H9 (cell line): ENCODE data around the gene DYRK2. TPM values are rescaled to one million over a fixed set of nuclear protein-coding genes. Genes with fewer than 3 reads are reported as not detected.

Source experiments
- DNase-seq: peaks from one replicate; pipeline ENCODE4 v3.0.0-alpha.2; 2017
- H2AFZ ChIP-seq: one replicate; pipeline ENCODE4 v1.6.1; 2013; ENCODE audit warnings: mild to moderate bottlenecking, low read length, control low read depth, moderate library complexity
- H2AK5ac ChIP-seq: 2 replicates; pipeline ENCODE4 v1.6.1; 2013; ENCODE audit warnings: low read length, control low read depth, mixed read lengths; ENCODE audit not compliant: insufficient read length
- H2BK120ac ChIP-seq: one replicate; pipeline ENCODE4 v1.6.1; 2013; ENCODE audit warnings: low read depth, mild to moderate bottlenecking, low read length, control low read depth, inconsistent platforms; ENCODE audit not compliant: poor library complexity, severe bottlenecking
- H2BK12ac ChIP-seq: 2 replicates; pipeline ENCODE4 v1.6.1; 2013; ENCODE audit warnings: low read length, control low read depth, mixed read lengths, low read depth; ENCODE audit not compliant: insufficient read length
- H2BK15ac ChIP-seq: 2 replicates; pipeline ENCODE4 v1.6.1; 2013; ENCODE audit warnings: low read depth, low read length, control low read depth
- H2BK20ac ChIP-seq: one replicate; pipeline ENCODE4 v1.6.1; 2013; ENCODE audit warnings: low read depth, mild to moderate bottlenecking, low read length, control low read depth, inconsistent platforms; ENCODE audit not compliant: poor library complexity, severe bottlenecking
- H2BK5ac ChIP-seq: 2 replicates; pipeline ENCODE4 v1.6.1; 2013; ENCODE audit warnings: low read length, control low read depth, mixed read lengths; ENCODE audit not compliant: insufficient read length
- H3K14ac ChIP-seq: 2 replicates; pipeline ENCODE4 v1.6.1; 2013; ENCODE audit warnings: low read length, control low read depth; ENCODE audit not compliant: insufficient read depth
- H3K18ac ChIP-seq: 2 replicates; pipeline ENCODE4 v1.6.1; 2013; ENCODE audit warnings: low read depth, mild to moderate bottlenecking, mixed read lengths, low read length, control low read depth; ENCODE audit not compliant: insufficient read length
- H3K23ac ChIP-seq: 2 replicates; pipeline ENCODE4 v1.6.1; 2013; ENCODE audit warnings: low read length, control low read depth, mixed read lengths, low read depth; ENCODE audit not compliant: insufficient read length
- H3K23me2 ChIP-seq: 2 replicates; pipeline ENCODE4 v1.6.1; 2013; ENCODE audit warnings: low read depth, mild to moderate bottlenecking, mixed read lengths, low read length, control low read depth; ENCODE audit not compliant: insufficient read length, poor library complexity, severe bottlenecking
- H3K27ac ChIP-seq: 2 replicates; pipeline ENCODE4 v1.5.1; 2013; ENCODE audit warnings: low read length, control low read depth, mixed read lengths, low read depth; ENCODE audit not compliant: insufficient read length
- H3K27me3 ChIP-seq: 2 replicates; pipeline ENCODE4 v1.6.1; 2013; ENCODE audit warnings: low read length, control low read depth, inconsistent platforms; ENCODE audit not compliant: insufficient read depth
- H3K4ac ChIP-seq: 2 replicates; pipeline ENCODE4 v1.6.1; 2013; ENCODE audit warnings: low read depth, mild to moderate bottlenecking, control low read depth, inconsistent platforms, low read length, moderate library complexity
- H3K4me1 ChIP-seq: 2 replicates; pipeline ENCODE4 v1.6.1; 2013; ENCODE audit warnings: low read length, control low read depth, inconsistent platforms; ENCODE audit not compliant: insufficient read depth
- H3K4me2 ChIP-seq: 2 replicates; pipeline ENCODE4 v1.6.1; 2013; ENCODE audit warnings: low read length, control low read depth, mixed read lengths; ENCODE audit not compliant: insufficient read length, insufficient read depth
- H3K56ac ChIP-seq: 2 replicates; pipeline ENCODE4 v1.6.1; 2013; ENCODE audit warnings: low read depth, mild to moderate bottlenecking, mixed read lengths, low read length, control low read depth; ENCODE audit not compliant: insufficient read length
- H3K79me1 ChIP-seq: 2 replicates; pipeline ENCODE4 v1.6.1; 2013; ENCODE audit warnings: low read depth, mild to moderate bottlenecking, moderate library complexity, low read length, control low read depth, inconsistent platforms; ENCODE audit not compliant: insufficient read depth, poor library complexity, severe bottlenecking
- H3K79me2 ChIP-seq: 2 replicates; pipeline ENCODE4 v1.6.1; 2013; ENCODE audit warnings: low read length, control low read depth, inconsistent platforms; ENCODE audit not compliant: insufficient read depth
- H3K9ac ChIP-seq: 2 replicates; pipeline ENCODE4 v1.6.1; 2013; ENCODE audit warnings: low read length, control low read depth, mixed read lengths; ENCODE audit not compliant: insufficient read length; ENCODE audit errors: extremely low read depth
- H3K9me3 ChIP-seq: one replicate; pipeline ENCODE4 v1.6.1; 2013; ENCODE audit warnings: low read depth, low read length, inconsistent platforms; ENCODE audit not compliant: control insufficient read depth
- H3T11ph ChIP-seq: one replicate; pipeline ENCODE4 v1.6.1; 2013; ENCODE audit warnings: mild to moderate bottlenecking, low read length, control low read depth, inconsistent platforms
- H4K20me1 ChIP-seq: one replicate; pipeline ENCODE4 v1.6.1; 2013; ENCODE audit not compliant: control insufficient read depth, insufficient read length, insufficient read depth
- H4K5ac ChIP-seq: 2 replicates; pipeline ENCODE4 v1.6.1; 2013; ENCODE audit warnings: low read depth, mild to moderate bottlenecking, mixed read lengths, low read length, control low read depth; ENCODE audit not compliant: insufficient read length
- H4K8ac ChIP-seq: replicated peaks from 2 replicates; pipeline ENCODE4 v1.6.1; 2013; ENCODE audit warnings: low read length, control low read depth, mixed read lengths, low read depth; ENCODE audit not compliant: insufficient read length
- H4K91ac ChIP-seq: 2 replicates; pipeline ENCODE4 v1.6.1; 2013; ENCODE audit warnings: low read depth, mild to moderate bottlenecking, moderate library complexity, mixed read lengths, low read length, control low read depth; ENCODE audit not compliant: insufficient read length
- H3K27ac Mint-ChIP-seq, 3 experiments: 2 replicates in 2 of 3; 3 replicates in 1 of 3; pipeline ENCODE4 v1.8.0; 2020 to 2021; ENCODE audit warnings: mixed read lengths in 3 of 3, mild to moderate bottlenecking in 1 of 3, moderate library complexity in 1 of 3
- H3K27me3 Mint-ChIP-seq: 2 replicates; pipeline ENCODE4 v1.8.0; 2021; ENCODE audit warnings: low read depth, mild to moderate bottlenecking, moderate library complexity, mixed read lengths
- H3K36me3 Mint-ChIP-seq, 3 experiments: 2 replicates in 2 of 3; 3 replicates in 1 of 3; pipeline ENCODE4 v1.8.0; 2020 to 2021; ENCODE audit warnings: low read depth in 3 of 3, mixed read lengths in 3 of 3; ENCODE audit not compliant: insufficient read depth in 1 of 3
- H3K4me1 Mint-ChIP-seq, 2 experiments: 2 replicates each; pipeline ENCODE4 v1.8.0; 2020; ENCODE audit warnings: mixed read lengths in 2 of 2
- H3K4me3 Mint-ChIP-seq, 2 experiments: 2 replicates in 1 of 2; 3 replicates in 1 of 2; pipeline ENCODE4 v1.8.0; 2020 to 2021; ENCODE audit warnings: mild to moderate bottlenecking in 2 of 2, mixed read lengths in 2 of 2, moderate library complexity in 1 of 2
- H3K9me3 Mint-ChIP-seq, 2 experiments: 2 replicates in 1 of 2; 3 replicates in 1 of 2; pipeline ENCODE4 v1.8.0; 2020; ENCODE audit warnings: mild to moderate bottlenecking in 2 of 2, mixed read lengths in 2 of 2, moderate library complexity in 1 of 2
- WGBS: extraction: QIAGEN DNeasy Blood & Tissue Kit; methylation state at CpG from one replicate; pipeline ENCODE4 v1.1.7; 2013; ENCODE audit warnings: missing lambda C conversion rate, low lambda C conversion rate, mixed read lengths; ENCODE audit not compliant: insufficient read length; ENCODE audit errors: extremely low coverage; 5-methylcytosine and 5-hydroxymethylcytosine counted together
- total RNA-seq: library from RNA; stranded (reverse); gene quantifications from 2 replicates; pipeline ENCODE4 v1.2.1, GENCODE V29; 2021
- TF ChIP-seq, protein P1 (sequence below): fragments of 200-600 bp; sonication (generic); conservative IDR thresholded peaks from 3 replicates; pipeline ENCODE4 v1.8.0; 2021; ENCODE audit warnings: antibody characterized with exemption, mild to moderate bottlenecking

DYRK2 gene
- total RNA-seq, 1 experiment from 2014 or later = 40.6 TPM

DNA sequence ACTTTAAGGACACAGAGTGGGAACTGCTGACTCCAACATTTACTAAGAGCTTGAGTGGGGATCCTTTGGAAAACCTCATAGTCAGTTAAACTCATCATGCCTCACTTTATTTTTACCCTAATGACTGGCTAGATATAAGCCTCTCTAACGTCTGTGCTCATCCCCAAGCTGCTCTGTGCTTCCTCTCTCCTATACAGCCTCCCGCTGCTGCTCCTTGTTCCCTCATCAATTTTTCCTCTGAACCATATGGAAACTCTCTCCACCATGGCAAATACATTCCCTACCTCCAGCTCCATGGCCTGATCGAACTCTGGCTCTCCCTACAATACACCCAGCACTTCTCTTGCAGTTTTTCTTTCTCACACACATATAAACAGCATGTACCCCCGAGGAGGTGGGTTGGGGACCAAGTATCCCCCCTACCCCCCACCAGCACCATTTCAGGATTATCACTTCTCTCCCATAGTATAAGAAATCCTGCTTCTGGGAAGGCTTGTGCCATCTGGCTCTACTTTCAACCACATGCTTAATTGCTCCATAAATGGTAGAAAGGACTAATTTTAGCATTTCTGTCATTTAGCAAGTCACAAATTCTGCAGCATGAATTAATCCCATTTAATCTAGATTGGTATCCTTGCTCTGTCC, 39.2 kb upstream of the DYRK2 start:
- H3K27me3 ChIP-seq = no peaks in the 10 kb centered on the region
- no CpG with 5 or more reads among the region's 4 CpGs for WGBS
- no peak overlapping the region for H3K9ac ChIP-seq
- no peak overlapping the region for H2BK12ac ChIP-seq
- H3K23me2 ChIP-seq = no peaks in the 10 kb centered on the region
- H3K23ac ChIP-seq = no peak overlapping the region
- no peaks in the 10 kb centered on the region for H3K79me2 ChIP-seq
- H4K5ac ChIP-seq = no peak overlapping the region
- no peak overlapping the region for H2BK15ac ChIP-seq
- H3K14ac ChIP-seq = no peak overlapping the region
- no peaks in the 10 kb centered on the region for H3K79me1 ChIP-seq
- no peak overlapping the region for H3K4ac ChIP-seq
- no peak overlapping the region for H4K91ac ChIP-seq
- no peaks in the 10 kb centered on the region for H3K4me1 ChIP-seq
- Mint-ChIP-seq H3K27me3 (0 out of 2 replicates have a peak, but pooled peaks cover 2% of the 10 kb centered on the region), H3K36me3 (peaks cover 0 to 9% (median 0%) of the 10 kb centered on the region in 3 experiments; a peak in 3 of 7 replicates), H3K4me1 (no peaks in the 10 kb centered on the region), H3K9me3 (peaks cover 0 to 9% of the 10 kb centered on the region in 2 experiments; a peak in 4 of 5 replicates), H3K27ac (no peak overlapping the region), H3K4me3 (no peak overlapping the region; a peak in 1 of 5 replicates)
- H2AFZ ChIP-seq = no peak overlapping the region
- no peak overlapping the region for H4K8ac ChIP-seq
- H4K20me1 ChIP-seq = no peaks in the 10 kb centered on the region
- TF ChIP-seq, protein P1, sequence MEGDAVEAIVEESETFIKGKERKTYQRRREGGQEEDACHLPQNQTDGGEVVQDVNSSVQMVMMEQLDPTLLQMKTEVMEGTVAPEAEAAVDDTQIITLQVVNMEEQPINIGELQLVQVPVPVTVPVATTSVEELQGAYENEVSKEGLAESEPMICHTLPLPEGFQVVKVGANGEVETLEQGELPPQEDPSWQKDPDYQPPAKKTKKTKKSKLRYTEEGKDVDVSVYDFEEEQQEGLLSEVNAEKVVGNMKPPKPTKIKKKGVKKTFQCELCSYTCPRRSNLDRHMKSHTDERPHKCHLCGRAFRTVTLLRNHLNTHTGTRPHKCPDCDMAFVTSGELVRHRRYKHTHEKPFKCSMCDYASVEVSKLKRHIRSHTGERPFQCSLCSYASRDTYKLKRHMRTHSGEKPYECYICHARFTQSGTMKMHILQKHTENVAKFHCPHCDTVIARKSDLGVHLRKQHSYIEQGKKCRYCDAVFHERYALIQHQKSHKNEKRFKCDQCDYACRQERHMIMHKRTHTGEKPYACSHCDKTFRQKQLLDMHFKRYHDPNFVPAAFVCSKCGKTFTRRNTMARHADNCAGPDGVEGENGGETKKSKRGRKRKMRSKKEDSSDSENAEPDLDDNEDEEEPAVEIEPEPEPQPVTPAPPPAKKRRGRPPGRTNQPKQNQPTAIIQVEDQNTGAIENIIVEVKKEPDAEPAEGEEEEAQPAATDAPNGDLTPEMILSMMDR = no peak
- DNase-seq = no peak
- no peak overlapping the region for H3K56ac ChIP-seq
- H3K18ac ChIP-seq = no peak overlapping the region
- H2BK120ac ChIP-seq = no peak overlapping the region
- no peak overlapping the region for H3K27ac ChIP-seq
- H3K9me3 ChIP-seq = no peaks in the 10 kb centered on the region
- H2BK5ac ChIP-seq = no peak overlapping the region
- no peak overlapping the region for H3K4me2 ChIP-seq
- H2AK5ac ChIP-seq = no peak overlapping the region
- no peak overlapping the region for H2BK20ac ChIP-seq
- no peak overlapping the region for H3T11ph ChIP-seq
